ENCODE measurements around the gene NUDCD3. TPM values are rescaled to one million over a fixed set of nuclear protein-coding genes. Genes with fewer than 3 reads are reported as not detected.

Gene NUDCD3
- polyA plus RNA-seq, 1 donor, result 68.3 TPM

GRCh38 chr7:44469461-44470134 lies 20.9 kb downstream of the NUDCD3 start:
- Histone ChIP-seq H3K27me3 (ENCODE audit: control insufficient read depth, insufficient read depth, low read length) (no peaks in the 10 kb centered on the region), H3K27ac (ENCODE audit: low read length) (peak overlapping the region; percentile 84), H3K36me3 (ENCODE audit: control insufficient read depth, insufficient read depth, low read length) (peaks cover 46% of the 10 kb centered on the region), H3K9me3 (ENCODE audit: control insufficient read depth, low read depth, low read length) (no peaks in the 10 kb centered on the region), H3K4me3 (ENCODE audit: low read length) (no peak overlapping the region), H3K4me1 (ENCODE audit: control insufficient read depth, insufficient read depth, low read length) (peaks cover 24% of the 10 kb centered on the region)
- 13% methylated on average over 1 of the region's 4 CpGs for WGBS (ENCODE audit: insufficient coverage, low lambda C conversion rate)
- DNase-seq, result no peak

DNA sequence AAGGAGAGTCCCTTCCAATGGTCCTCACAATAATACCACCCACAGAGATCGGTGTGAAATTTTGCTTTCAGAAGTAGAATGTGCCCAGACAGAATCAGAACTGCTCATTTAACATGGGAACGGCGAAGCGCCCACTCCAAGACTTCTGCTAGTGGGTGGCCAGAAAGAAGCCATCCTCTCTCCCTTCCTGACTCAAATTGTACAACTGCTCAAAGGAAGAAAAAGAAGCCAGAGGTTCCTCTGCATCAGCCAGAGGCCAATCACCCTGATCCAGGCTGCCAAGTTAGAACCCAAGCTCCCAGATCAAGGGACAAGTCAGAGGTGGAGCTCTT lies 23.3 kb downstream of the NUDCD3 start:
- H3K4me3 ChIP-seq (ENCODE audit: low read length), result no peak overlapping the region
- peaks cover 45% of the 10 kb centered on the region for H3K36me3 ChIP-seq (ENCODE audit: control insufficient read depth, insufficient read depth, low read length)
- DNase-seq, result no peak
- H3K27me3 ChIP-seq (ENCODE audit: control insufficient read depth, insufficient read depth, low read length), result no peaks in the 10 kb centered on the region
- H3K9me3 ChIP-seq (ENCODE audit: control insufficient read depth, low read depth, low read length), result no peaks in the 10 kb centered on the region
- no CpG with 5 or more reads among the region's 4 CpGs for WGBS (ENCODE audit: insufficient coverage, low lambda C conversion rate)
- no peak overlapping the region for H3K27ac ChIP-seq (ENCODE audit: low read length)
- peaks cover 24% of the 10 kb centered on the region for H3K4me1 ChIP-seq (ENCODE audit: control insufficient read depth, insufficient read depth, low read length)

DNA sequence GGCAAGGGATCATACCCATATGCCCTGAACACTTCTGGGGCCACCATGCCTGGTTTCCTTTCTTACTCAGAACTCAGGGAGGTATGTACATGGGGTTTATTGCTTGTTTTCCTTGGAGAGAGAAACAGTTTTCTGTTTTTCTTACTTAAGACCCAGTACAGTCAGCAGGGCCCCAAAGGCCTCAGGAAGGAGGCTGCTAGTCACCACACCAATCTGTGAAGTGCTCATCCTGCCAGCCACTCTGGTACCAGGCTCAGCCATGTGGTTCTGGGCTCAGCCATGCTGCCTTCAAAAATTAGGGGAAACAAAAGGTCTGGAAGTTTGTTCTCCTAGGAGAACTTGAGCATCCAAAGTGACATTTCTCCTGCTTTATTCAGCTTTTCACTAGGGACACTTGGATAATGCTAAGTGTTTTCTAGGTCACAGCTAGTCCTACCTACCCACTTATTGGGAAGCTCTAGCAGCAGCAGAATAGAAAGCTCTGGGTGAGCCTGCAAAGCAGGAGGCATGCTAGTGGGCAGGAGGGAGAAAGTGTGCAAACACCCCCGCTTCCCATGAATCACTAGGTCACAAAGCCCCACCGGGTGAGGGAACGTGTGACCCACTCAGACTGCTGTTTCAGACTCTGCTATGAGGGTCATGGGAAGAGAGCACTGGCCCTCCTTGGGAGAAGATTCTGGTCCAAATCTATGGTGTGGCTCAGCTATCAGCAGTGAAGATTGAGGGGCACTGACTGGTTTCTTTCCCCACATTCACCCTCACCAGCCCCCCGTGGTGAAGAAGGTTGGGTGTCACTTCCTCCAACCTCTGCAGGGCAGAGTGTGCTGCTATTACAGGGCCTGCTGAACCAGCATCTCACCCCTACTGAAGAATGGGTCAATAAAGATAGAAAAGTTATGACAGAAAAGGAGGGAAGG lies 23.9 kb downstream of the NUDCD3 start:
- WGBS (ENCODE audit: insufficient coverage, low lambda C conversion rate), result no CpG with 5 or more reads among the region's 4 CpGs
- Histone ChIP-seq H3K36me3 (ENCODE audit: control insufficient read depth, insufficient read depth, low read length) (peaks cover 49% of the 10 kb centered on the region), H3K4me3 (ENCODE audit: low read length) (no peak overlapping the region)

DNA sequence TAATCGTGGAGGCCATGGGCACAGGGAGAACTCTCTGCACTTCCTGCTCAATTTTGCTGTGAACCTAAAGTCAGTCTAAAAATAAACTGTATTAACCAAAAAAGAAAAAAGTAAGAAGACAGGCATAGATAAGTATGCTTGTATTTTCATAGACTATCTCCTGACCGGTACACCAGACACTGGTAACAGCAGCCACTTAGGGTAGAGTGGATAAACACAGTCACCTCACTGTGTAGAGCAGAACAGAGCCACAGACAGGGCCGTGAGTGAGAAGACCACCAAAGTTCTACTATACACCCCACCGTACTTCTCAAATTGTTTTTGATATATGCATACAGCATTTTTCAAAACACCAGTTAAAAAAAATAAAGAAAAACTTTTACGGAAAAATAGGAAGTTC lies 25.0 kb downstream of the NUDCD3 start:
- Histone ChIP-seq H3K27ac (ENCODE audit: low read length) (no peak overlapping the region), H3K27me3 (ENCODE audit: control insufficient read depth, insufficient read depth, low read length) (no peaks in the 10 kb centered on the region), H3K4me3 (ENCODE audit: low read length) (no peak overlapping the region), H3K4me1 (ENCODE audit: control insufficient read depth, insufficient read depth, low read length) (peaks cover 12% of the 10 kb centered on the region), H3K9me3 (ENCODE audit: control insufficient read depth, low read depth, low read length) (no peaks in the 10 kb centered on the region), H3K36me3 (ENCODE audit: control insufficient read depth, insufficient read depth, low read length) (peaks cover 49% of the 10 kb centered on the region)
- 80% methylated on average over 1 of the region's 5 CpGs for WGBS (ENCODE audit: insufficient coverage, low lambda C conversion rate)
- no peak for DNase-seq

More for the DNA sequence above, 23.9 kb downstream of the NUDCD3 start:
- no peak for DNase-seq
- Histone ChIP-seq H3K4me1 (ENCODE audit: control insufficient read depth, insufficient read depth, low read length) (peaks cover 21% of the 10 kb centered on the region), H3K9me3 (ENCODE audit: control insufficient read depth, low read depth, low read length) (no peaks in the 10 kb centered on the region), H3K27ac (ENCODE audit: low read length) (no peak overlapping the region), H3K27me3 (ENCODE audit: control insufficient read depth, insufficient read depth, low read length) (no peaks in the 10 kb centered on the region)

- no peak overlapping the region for H3K27ac ChIP-seq (ENCODE audit: low read length)
- DNase-seq, result no peak
- no CpG with 5 or more reads among the region's 1 CpG for WGBS (ENCODE audit: insufficient coverage, low lambda C conversion rate)
- no peak overlapping the region for H3K4me3 ChIP-seq (ENCODE audit: low read length)
- no peaks in the 10 kb centered on the region for H3K27me3 ChIP-seq (ENCODE audit: control insufficient read depth, insufficient read depth, low read length)
- no peaks in the 10 kb centered on the region for H3K9me3 ChIP-seq (ENCODE audit: control insufficient read depth, low read depth, low read length)
- peaks cover 47% of the 10 kb centered on the region for H3K36me3 ChIP-seq (ENCODE audit: control insufficient read depth, insufficient read depth, low read length)
- peaks cover 5% of the 10 kb centered on the region for H3K4me1 ChIP-seq (ENCODE audit: control insufficient read depth, insufficient read depth, low read length)
Measured at GRCh38 chr7:44463169-44463808, 27.2 kb downstream of the NUDCD3 start.

- H3K27me3 ChIP-seq (ENCODE audit: control insufficient read depth, insufficient read depth, low read length), result no peaks in the 10 kb centered on the region
- DNase-seq, result no peak
- no peak overlapping the region for H3K27ac ChIP-seq (ENCODE audit: low read length)
- WGBS (ENCODE audit: insufficient coverage, low lambda C conversion rate), result 100% methylated on average over 1 of the region's 2 CpGs
- no peaks in the 10 kb centered on the region for H3K4me1 ChIP-seq (ENCODE audit: control insufficient read depth, insufficient read depth, low read length)
- H3K4me3 ChIP-seq (ENCODE audit: low read length), result no peak overlapping the region
- H3K36me3 ChIP-seq (ENCODE audit: control insufficient read depth, insufficient read depth, low read length), result peaks cover 30% of the 10 kb centered on the region
- no peaks in the 10 kb centered on the region for H3K9me3 ChIP-seq (ENCODE audit: control insufficient read depth, low read depth, low read length)
Measured at GRCh38 chr7:44461387-44461786, 29.1 kb downstream of the NUDCD3 start.

GRCh38 chr7:44460325-44460724 lies 30.1 kb downstream of the NUDCD3 start:
- Histone ChIP-seq H3K36me3 (ENCODE audit: control insufficient read depth, insufficient read depth, low read length) (peaks cover 23% of the 10 kb centered on the region), H3K27ac (ENCODE audit: low read length) (no peak overlapping the region), H3K9me3 (ENCODE audit: control insufficient read depth, low read depth, low read length) (no peaks in the 10 kb centered on the region), H3K27me3 (ENCODE audit: control insufficient read depth, insufficient read depth, low read length) (no peaks in the 10 kb centered on the region), H3K4me1 (ENCODE audit: control insufficient read depth, insufficient read depth, low read length) (no peaks in the 10 kb centered on the region), H3K4me3 (ENCODE audit: low read length) (no peak overlapping the region)
- no peak for DNase-seq
- WGBS (ENCODE audit: insufficient coverage, low lambda C conversion rate), result 88% methylated on average over 1 of the region's 3 CpGs

GRCh38 chr7:44455155-44455554 lies 35.3 kb downstream of the NUDCD3 start:
- Histone ChIP-seq H3K27me3 (ENCODE audit: control insufficient read depth, insufficient read depth, low read length) (no peaks in the 10 kb centered on the region), H3K4me3 (ENCODE audit: low read length) (no peak overlapping the region), H3K36me3 (ENCODE audit: control insufficient read depth, insufficient read depth, low read length) (peaks cover 16% of the 10 kb centered on the region), H3K4me1 (ENCODE audit: control insufficient read depth, insufficient read depth, low read length) (no peaks in the 10 kb centered on the region), H3K9me3 (ENCODE audit: control insufficient read depth, low read depth, low read length) (no peaks in the 10 kb centered on the region), H3K27ac (ENCODE audit: low read length) (no peak overlapping the region)
- no CpG with 5 or more reads among the region's 3 CpGs for WGBS (ENCODE audit: insufficient coverage, low lambda C conversion rate)
- DNase-seq, result no peak

DNA sequence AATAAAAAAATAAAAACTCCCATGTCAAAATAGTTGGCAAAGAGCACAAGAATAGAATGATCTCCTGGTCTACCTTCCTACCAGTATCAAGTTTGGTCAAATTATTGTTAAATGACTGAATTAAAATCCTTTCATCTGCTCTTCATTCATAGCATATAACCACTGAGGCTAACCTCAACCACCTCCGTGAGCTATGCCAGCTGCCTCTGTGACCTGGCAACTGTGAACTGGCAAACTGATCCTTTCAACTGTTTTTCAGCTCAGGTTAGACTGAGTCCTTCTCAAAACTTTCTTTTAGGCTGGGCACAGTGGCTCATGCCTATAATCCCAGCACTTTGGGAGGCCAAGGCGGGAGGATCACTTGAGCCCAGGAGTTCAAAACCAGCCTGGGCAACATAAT lies 36.1 kb downstream of the NUDCD3 start:
- peaks cover 16% of the 10 kb centered on the region for H3K36me3 ChIP-seq (ENCODE audit: control insufficient read depth, insufficient read depth, low read length)
- H3K27ac ChIP-seq (ENCODE audit: low read length), result no peak overlapping the region
- no peak overlapping the region for H3K4me3 ChIP-seq (ENCODE audit: low read length)
- DNase-seq, result no peak
- no CpG with 5 or more reads among the region's 2 CpGs for WGBS (ENCODE audit: insufficient coverage, low lambda C conversion rate)
- no peaks in the 10 kb centered on the region for H3K9me3 ChIP-seq (ENCODE audit: control insufficient read depth, low read depth, low read length)
- no peaks in the 10 kb centered on the region for H3K4me1 ChIP-seq (ENCODE audit: control insufficient read depth, insufficient read depth, low read length)
- H3K27me3 ChIP-seq (ENCODE audit: control insufficient read depth, insufficient read depth, low read length), result no peaks in the 10 kb centered on the region

DNA sequence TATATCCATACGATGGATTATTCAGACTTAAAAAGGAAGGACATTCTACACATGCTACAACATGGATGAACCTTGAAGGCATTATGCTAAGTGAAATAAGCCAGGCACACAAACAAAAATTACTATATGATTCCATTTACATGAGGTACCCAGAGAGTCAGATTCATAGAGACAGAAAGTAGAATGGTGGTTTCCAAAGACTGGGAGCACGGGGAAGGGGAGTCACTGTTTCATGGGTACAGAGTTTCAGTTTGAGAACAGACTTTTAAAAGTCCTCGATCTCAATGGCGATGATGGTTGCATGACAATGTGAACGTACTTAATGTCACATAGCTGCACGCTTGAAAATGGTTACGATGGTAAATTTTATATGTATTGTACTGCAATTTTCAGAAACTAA lies 39.3 kb downstream of the NUDCD3 start:
- H3K27ac ChIP-seq (ENCODE audit: low read length), result no peak overlapping the region
- H3K36me3 ChIP-seq (ENCODE audit: control insufficient read depth, insufficient read depth, low read length), result peaks cover 34% of the 10 kb centered on the region
- no peak for DNase-seq
- H3K27me3 ChIP-seq (ENCODE audit: control insufficient read depth, insufficient read depth, low read length), result no peaks in the 10 kb centered on the region
- 100% methylated on average over 1 of the region's 7 CpGs for WGBS (ENCODE audit: insufficient coverage, low lambda C conversion rate)
- H3K9me3 ChIP-seq (ENCODE audit: control insufficient read depth, low read depth, low read length), result no peaks in the 10 kb centered on the region
- no peak overlapping the region for H3K4me3 ChIP-seq (ENCODE audit: low read length)
- no peaks in the 10 kb centered on the region for H3K4me1 ChIP-seq (ENCODE audit: control insufficient read depth, insufficient read depth, low read length)
